ENCODE results near the gene IL17RA.

The IL17RA gene

GRCh38 chr22:17065433-17065832 is 19.4 kb upstream of the IL17RA start:
- Histone ChIP-seq H3K9ac (no peak overlapping the region), H3K27ac (no peak overlapping the region), H3K79me2 (no peaks in the 10 kb centered on the region)

DNA sequence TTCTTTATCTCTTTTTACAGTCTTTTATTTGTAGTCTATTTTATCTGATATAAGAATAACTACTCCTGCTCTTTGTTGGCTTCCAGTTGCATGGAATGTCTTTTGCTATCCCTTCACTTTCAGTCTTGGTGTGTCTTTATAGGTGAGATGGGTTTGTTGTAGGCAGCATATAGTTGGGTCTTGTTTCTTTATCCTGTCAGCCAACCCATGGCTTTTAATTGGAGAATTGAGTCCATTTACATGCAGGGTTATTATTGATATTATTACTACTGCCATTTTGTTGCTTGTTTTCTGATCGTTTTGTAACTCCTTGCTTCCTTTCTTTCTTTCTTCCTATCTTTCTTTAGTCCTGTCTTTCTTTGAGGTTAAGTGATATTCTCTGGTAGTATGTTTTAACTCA is 11.9 kb upstream of the IL17RA start:
- no peak for TF ChIP-seq CTCF (IDR thresholded peaks at IDR 0.05)
- no peak overlapping the region for H3K4me2 ChIP-seq (ENCODE audit: low read length)
- no peaks in the 10 kb centered on the region for H3K36me3 ChIP-seq (ENCODE audit: control insufficient read depth, insufficient read depth, low read length)
- no peaks in the 10 kb centered on the region for H3K27me3 ChIP-seq (ENCODE audit: control insufficient read depth, insufficient read depth, low read length)
- no peaks in the 10 kb centered on the region for H3K79me2 ChIP-seq
- H2AFZ ChIP-seq: no peak overlapping the region
- H3K4me3 ChIP-seq (ENCODE audit: low read depth, low read length): no peak overlapping the region
- no peaks in the 10 kb centered on the region for H3K4me1 ChIP-seq
- H3K9ac ChIP-seq: no peak overlapping the region
- no peak overlapping the region for H3K27ac ChIP-seq
- no peaks in the 10 kb centered on the region for H3K9me3 ChIP-seq (ENCODE audit: control insufficient read depth, low read length)

More at GRCh38 chr22:17065433-17065832, 19.4 kb upstream of the IL17RA start:
- no peak overlapping the region for H3K4me3 ChIP-seq (ENCODE audit: low read depth, low read length)
- no peak for TF ChIP-seq CTCF (IDR thresholded peaks at IDR 0.05)
- H3K4me2 ChIP-seq (ENCODE audit: low read length): no peak overlapping the region
- H3K27me3 ChIP-seq (ENCODE audit: control insufficient read depth, insufficient read depth, low read length): no peaks in the 10 kb centered on the region
- no peak overlapping the region for H2AFZ ChIP-seq
- no peaks in the 10 kb centered on the region for H3K36me3 ChIP-seq (ENCODE audit: control insufficient read depth, insufficient read depth, low read length)
- no peaks in the 10 kb centered on the region for H3K9me3 ChIP-seq (ENCODE audit: control insufficient read depth, low read length)
- peaks cover 5% of the 10 kb centered on the region for H3K4me1 ChIP-seq

GRCh38 chr22:17074648-17075002 is 10.2 kb upstream of the IL17RA start:
- Histone ChIP-seq H3K4me3 (ENCODE audit: low read depth, low read length) (no peak overlapping the region), H3K9ac (no peak overlapping the region), H3K27ac (no peak overlapping the region), H3K4me2 (ENCODE audit: low read length) (no peak overlapping the region), H2AFZ (no peak overlapping the region), H3K4me1 (no peaks in the 10 kb centered on the region), H3K27me3 (ENCODE audit: control insufficient read depth, insufficient read depth, low read length) (no peaks in the 10 kb centered on the region), H3K9me3 (ENCODE audit: control insufficient read depth, low read length) (no peaks in the 10 kb centered on the region), H3K79me2 (no peaks in the 10 kb centered on the region), H3K36me3 (ENCODE audit: control insufficient read depth, insufficient read depth, low read length) (no peaks in the 10 kb centered on the region)
- TF ChIP-seq CTCF (IDR thresholded peaks at IDR 0.05): no peak

GRCh38 chr22:17077255-17077654 is 7.5 kb upstream of the IL17RA start:
- Histone ChIP-seq H3K27ac (no peak overlapping the region), H3K36me3 (ENCODE audit: control insufficient read depth, insufficient read depth, low read length) (no peaks in the 10 kb centered on the region), H2AFZ (no peak overlapping the region), H3K9ac (no peak overlapping the region), H3K4me2 (ENCODE audit: low read length) (no peak overlapping the region), H3K4me3 (ENCODE audit: low read depth, low read length) (no peak overlapping the region), H3K79me2 (no peaks in the 10 kb centered on the region), H3K27me3 (ENCODE audit: control insufficient read depth, insufficient read depth, low read length) (no peaks in the 10 kb centered on the region), H3K9me3 (ENCODE audit: control insufficient read depth, low read length) (no peaks in the 10 kb centered on the region), H3K4me1 (no peaks in the 10 kb centered on the region)
- TF ChIP-seq CTCF (IDR thresholded peaks at IDR 0.05): no peak

- no peak overlapping the region for H2AFZ ChIP-seq
- H3K4me3 ChIP-seq (ENCODE audit: low read depth, low read length): no peak overlapping the region
- no peak overlapping the region for H3K4me2 ChIP-seq (ENCODE audit: low read length)
- H3K27ac ChIP-seq: no peak overlapping the region
- no peak overlapping the region for H3K9ac ChIP-seq
- no peaks in the 10 kb centered on the region for H3K27me3 ChIP-seq (ENCODE audit: control insufficient read depth, insufficient read depth, low read length)
- H3K79me2 ChIP-seq: no peaks in the 10 kb centered on the region
- no peak for TF ChIP-seq CTCF (IDR thresholded peaks at IDR 0.05)
- H3K9me3 ChIP-seq (ENCODE audit: control insufficient read depth, low read length): no peaks in the 10 kb centered on the region
- no peaks in the 10 kb centered on the region for H3K36me3 ChIP-seq (ENCODE audit: control insufficient read depth, insufficient read depth, low read length)
- no peaks in the 10 kb centered on the region for H3K4me1 ChIP-seq
Measured at GRCh38 chr22:17079572-17079971, 5.2 kb upstream of the IL17RA start.

All from parathyroid adenoma (tissue), 2 donors.